ENCODE measurements around the gene SDK1.

Gene SDK1

GRCh38 chr7:4068286-4068685, 767.2 kb downstream of the SDK1 start:
- no peak for FAIRE-seq

- no peak for FAIRE-seq
Measured at GRCh38 chr7:4069268-4070095, 768.4 kb downstream of the SDK1 start.

GRCh38 chr7:4070214-4070613, 769.2 kb downstream of the SDK1 start:
- no peak for FAIRE-seq

- FAIRE-seq = no peak
Measured at GRCh38 chr7:4071370-4072058, 770.5 kb downstream of the SDK1 start.

- FAIRE-seq = no peak
Measured at GRCh38 chr7:4072161-4072925, 771.3 kb downstream of the SDK1 start.

- FAIRE-seq = no peak
Measured at GRCh38 chr7:4073052-4073451, 772.0 kb downstream of the SDK1 start.

GRCh38 chr7:4073750-4074149, 772.7 kb downstream of the SDK1 start:
- FAIRE-seq = no peak

GRCh38 chr7:4074407-4074806, 773.4 kb downstream of the SDK1 start:
- FAIRE-seq = no peak

GRCh38 chr7:4074994-4075393, 773.9 kb downstream of the SDK1 start:
- no peak for FAIRE-seq

- FAIRE-seq = no peak
Measured at GRCh38 chr7:4076701-4077294, 775.7 kb downstream of the SDK1 start.

- no peak for FAIRE-seq
Measured at GRCh38 chr7:4077980-4078379, 776.9 kb downstream of the SDK1 start.

GRCh38 chr7:4078580-4078979, 777.5 kb downstream of the SDK1 start:
- FAIRE-seq = no peak

- FAIRE-seq = no peak
Measured at GRCh38 chr7:4079366-4079765, 778.3 kb downstream of the SDK1 start.

GRCh38 chr7:4079956-4080355, 778.9 kb downstream of the SDK1 start:
- FAIRE-seq = no peak

GRCh38 chr7:4080954-4081353, 779.9 kb downstream of the SDK1 start:
- no peak for FAIRE-seq

- no peak for FAIRE-seq
Measured at GRCh38 chr7:4083513-4083912, 782.5 kb downstream of the SDK1 start.

- no peak for FAIRE-seq
Measured at GRCh38 chr7:4084271-4084670, 783.2 kb downstream of the SDK1 start.

- FAIRE-seq = no peak
Measured at GRCh38 chr7:4085937-4086691, 785.1 kb downstream of the SDK1 start.

- FAIRE-seq = no peak
Measured at GRCh38 chr7:4086723-4087122, 785.7 kb downstream of the SDK1 start.

GRCh38 chr7:4091767-4092166, 790.7 kb downstream of the SDK1 start:
- FAIRE-seq = no peak

GRCh38 chr7:4093035-4093434, 792.0 kb downstream of the SDK1 start:
- no peak for FAIRE-seq

- no peak for FAIRE-seq
Measured at GRCh38 chr7:4093483-4093882, 792.4 kb downstream of the SDK1 start.
